Measurements from ENCODE around the gene LEMD1.
A peak's percentile ranks its signal among the peaks of the same experiment; 100 is the strongest.

Gene LEMD1

DNA sequence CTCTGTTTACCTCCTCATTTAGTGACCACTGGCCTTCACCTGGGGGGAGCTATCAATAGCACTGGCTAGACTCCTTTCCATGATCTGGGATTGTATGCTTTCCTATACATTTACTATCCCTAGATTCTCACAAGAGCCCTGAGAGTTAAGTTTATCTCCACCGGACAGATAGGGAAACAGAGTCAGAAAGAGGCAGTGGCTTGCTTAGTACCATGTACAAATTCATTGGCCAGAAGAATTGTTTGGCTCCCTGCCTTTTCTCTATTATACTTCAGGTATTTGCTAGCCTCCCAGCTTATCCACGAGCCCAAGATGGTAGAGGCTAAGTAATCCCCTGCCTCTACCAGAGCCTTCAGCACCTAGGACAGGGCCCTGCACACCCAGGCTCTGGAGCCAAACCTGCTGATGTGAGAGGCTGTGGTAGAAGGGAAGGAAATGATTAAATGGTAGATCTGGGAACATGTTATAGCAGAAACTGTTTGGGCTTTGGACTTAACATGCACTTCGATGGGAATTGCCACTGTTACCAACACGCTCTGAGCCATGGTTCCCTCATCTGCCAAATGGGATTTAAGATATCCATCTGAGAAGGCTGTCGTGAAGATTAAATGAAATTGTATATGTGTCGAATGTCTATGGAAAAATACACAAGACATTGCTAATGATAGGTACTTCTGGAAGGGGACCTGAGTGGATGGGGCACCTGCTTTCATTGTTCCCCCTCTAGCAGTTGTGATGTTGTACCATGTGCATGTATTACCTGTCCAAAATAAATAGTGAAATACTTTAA is 37.1 kb upstream of the LEMD1 start:
- Histone ChIP-seq H2AK5ac (ENCODE audit: low read length) (no peak overlapping the region), H3K9me3 (ENCODE audit: insufficient read depth, low read depth, low read length) (no peaks in the 10 kb centered on the region), H2BK120ac (ENCODE audit: insufficient read depth, low read length, poor library complexity) (no peak overlapping the region), H2BK12ac (ENCODE audit: low read length) (no peak overlapping the region), H4K8ac (ENCODE audit: low read depth, low read length) (no peak overlapping the region), H3K4me2 (ENCODE audit: low read length) (no peak overlapping the region), H3K79me2 (ENCODE audit: control insufficient read depth, insufficient read depth, low read length, poor library complexity) (no peaks in the 10 kb centered on the region), H2AFZ (ENCODE audit: insufficient read depth, low read length, poor library complexity) (no peak overlapping the region), H2BK5ac (ENCODE audit: low read depth, low read length, poor library complexity) (no peak overlapping the region), H3K4me3 (ENCODE audit: low read depth, low read length) (no peak overlapping the region), H3K23ac (ENCODE audit: low read length) (no peak overlapping the region), H3K14ac (ENCODE audit: low read length) (no peak overlapping the region), H3K36me3 (ENCODE audit: control insufficient read depth in 1 of 2, insufficient read depth in 2 of 2, low read length in 2 of 2) (no peaks in the 10 kb centered on the region), H3K4ac (ENCODE audit: low read depth, low read length) (no peak overlapping the region), H3K18ac (ENCODE audit: low read length) (no peak overlapping the region), H4K91ac (ENCODE audit: low read depth, low read length) (no peak overlapping the region), H4K12ac (ENCODE audit: low read depth, low read length) (no peak overlapping the region), H3K27ac (ENCODE audit: low read depth, low read length) (no peak overlapping the region), H3K9ac (ENCODE audit: low read length) (no peak overlapping the region), H3K27me3 (ENCODE audit: insufficient read depth, low read length) (peaks cover 18% of the 10 kb centered on the region), H3K79me1 (ENCODE audit: low read length) (no peaks in the 10 kb centered on the region), H3K4me1 (ENCODE audit: control insufficient read depth in 1 of 2, insufficient read depth in 2 of 2, low read length in 2 of 2) (peaks cover 10 to 17% of the 10 kb centered on the region in 2 experiments)
- WGBS (ENCODE audit: extremely low coverage, insufficient coverage, insufficient read length) = no CpG with 5 or more reads among the region's 6 CpGs
- peak; percentile 24 to 64 for DNase-seq

DNA sequence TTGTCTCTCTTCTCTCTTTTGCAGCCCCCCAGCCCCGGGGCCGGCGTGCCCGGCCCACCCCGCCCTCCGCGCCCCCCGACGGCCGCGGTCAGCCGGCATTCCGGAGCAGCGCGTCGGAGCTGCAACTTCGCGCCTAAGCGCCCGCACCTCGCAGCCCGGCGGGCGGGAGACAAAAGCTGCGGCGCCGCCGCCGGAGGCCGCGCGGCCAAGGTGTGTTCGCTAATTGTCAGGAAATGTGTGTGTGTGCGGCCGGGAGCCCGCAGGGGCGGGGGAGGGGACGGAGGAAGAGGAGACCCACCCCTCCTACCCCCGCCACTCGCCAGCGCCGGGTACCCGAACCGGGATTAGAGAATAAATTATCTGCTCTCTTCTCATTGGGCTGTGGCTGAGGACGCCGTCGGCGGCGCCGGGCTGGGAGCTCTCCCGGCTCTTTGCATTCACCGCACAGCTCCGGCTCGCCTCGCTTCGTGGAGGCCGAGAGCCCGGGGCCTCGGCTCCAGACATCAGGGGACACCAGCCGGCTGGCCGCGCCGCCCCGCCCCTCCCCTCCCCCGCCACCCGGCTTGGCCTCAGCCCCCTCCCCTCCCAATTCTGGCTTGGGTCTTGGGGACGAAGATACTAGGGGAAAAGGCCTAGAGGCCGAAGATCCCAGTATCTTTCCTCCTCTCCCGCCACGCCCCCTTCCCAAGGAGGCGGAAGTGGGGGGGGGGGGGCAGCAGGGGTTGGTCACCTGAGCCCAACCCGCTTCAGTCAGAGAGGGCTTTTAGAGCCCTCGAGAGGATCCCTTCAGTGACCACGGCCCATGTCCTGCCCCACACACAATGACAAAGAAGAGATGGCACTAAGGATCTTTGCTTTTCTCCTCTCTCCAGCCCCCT is 35.3 kb upstream of the LEMD1 start:
- H3K9me3 ChIP-seq (ENCODE audit: insufficient read depth, low read depth, low read length) = no peaks in the 10 kb centered on the region
- peak overlapping the region; percentile 13 for H3K4me3 ChIP-seq (ENCODE audit: low read depth, low read length)
- no peaks in the 10 kb centered on the region for H3K36me3 ChIP-seq (ENCODE audit: control insufficient read depth in 1 of 2, insufficient read depth in 2 of 2, low read length in 2 of 2)
- H3K4me1 ChIP-seq (ENCODE audit: control insufficient read depth in 1 of 2, insufficient read depth in 2 of 2, low read length in 2 of 2) = peaks cover 10 to 18% of the 10 kb centered on the region in 2 experiments
- H4K8ac ChIP-seq (ENCODE audit: low read depth, low read length) = no peak overlapping the region
- no peaks in the 10 kb centered on the region for H3K79me1 ChIP-seq (ENCODE audit: low read length)
- H3K4ac ChIP-seq (ENCODE audit: low read depth, low read length) = no peak overlapping the region
- no peak overlapping the region for H2AFZ ChIP-seq (ENCODE audit: insufficient read depth, low read length, poor library complexity)
- no peak overlapping the region for H2BK5ac ChIP-seq (ENCODE audit: low read depth, low read length, poor library complexity)
- no peak overlapping the region for H3K27ac ChIP-seq (ENCODE audit: low read depth, low read length)
- no peak overlapping the region for H4K12ac ChIP-seq (ENCODE audit: low read depth, low read length)
- H3K18ac ChIP-seq (ENCODE audit: low read length) = no peak overlapping the region
- WGBS (ENCODE audit: extremely low coverage, insufficient coverage, insufficient read length) = no CpG with 5 or more reads among the region's 74 CpGs
- no peak overlapping the region for H4K91ac ChIP-seq (ENCODE audit: low read depth, low read length)
- no peak overlapping the region for H2BK12ac ChIP-seq (ENCODE audit: low read length)
- no peak overlapping the region for H3K23ac ChIP-seq (ENCODE audit: low read length)
- H3K79me2 ChIP-seq (ENCODE audit: control insufficient read depth, insufficient read depth, low read length, poor library complexity) = no peaks in the 10 kb centered on the region
- DNase-seq = peak in 1 of 2 donors; percentile 40
- peak overlapping the region; percentile 83 for H3K4me2 ChIP-seq (ENCODE audit: low read length)
- H2AK5ac ChIP-seq (ENCODE audit: low read length) = no peak overlapping the region
- peaks cover 18% of the 10 kb centered on the region for H3K27me3 ChIP-seq (ENCODE audit: insufficient read depth, low read length)
- H3K14ac ChIP-seq (ENCODE audit: low read length) = no peak overlapping the region
- H3K9ac ChIP-seq (ENCODE audit: low read length) = no peak overlapping the region
- no peak overlapping the region for H2BK120ac ChIP-seq (ENCODE audit: insufficient read depth, low read length, poor library complexity)

- H4K8ac ChIP-seq (ENCODE audit: low read depth, low read length) = peak overlapping the region; percentile 4
- H4K91ac ChIP-seq (ENCODE audit: low read depth, low read length) = no peak overlapping the region
- H3K4me1 ChIP-seq (ENCODE audit: control insufficient read depth in 1 of 2, insufficient read depth in 2 of 2, low read length in 2 of 2) = peaks cover 11 to 18% of the 10 kb centered on the region in 2 experiments
- H2BK5ac ChIP-seq (ENCODE audit: low read depth, low read length, poor library complexity) = no peak overlapping the region
- H3K27me3 ChIP-seq (ENCODE audit: insufficient read depth, low read length) = peaks cover 18% of the 10 kb centered on the region
- no peak overlapping the region for H4K12ac ChIP-seq (ENCODE audit: low read depth, low read length)
- H3K4me3 ChIP-seq (ENCODE audit: low read depth, low read length) = peak overlapping the region; percentile 53
- no peak overlapping the region for H2BK120ac ChIP-seq (ENCODE audit: insufficient read depth, low read length, poor library complexity)
- H3K4me2 ChIP-seq (ENCODE audit: low read length) = peak overlapping the region; percentile 83
- H3K4ac ChIP-seq (ENCODE audit: low read depth, low read length) = no peak overlapping the region
- H3K27ac ChIP-seq (ENCODE audit: low read depth, low read length) = no peak overlapping the region
- no peak overlapping the region for H3K9ac ChIP-seq (ENCODE audit: low read length)
- no peaks in the 10 kb centered on the region for H3K36me3 ChIP-seq (ENCODE audit: control insufficient read depth in 1 of 2, insufficient read depth in 2 of 2, low read length in 2 of 2)
- peak overlapping the region; percentile 15 for H2BK12ac ChIP-seq (ENCODE audit: low read length)
- no peak overlapping the region for H2AK5ac ChIP-seq (ENCODE audit: low read length)
- no peak overlapping the region for H3K14ac ChIP-seq (ENCODE audit: low read length)
- no peaks in the 10 kb centered on the region for H3K9me3 ChIP-seq (ENCODE audit: insufficient read depth, low read depth, low read length)
- H3K18ac ChIP-seq (ENCODE audit: low read length) = no peak overlapping the region
- no peak overlapping the region for H3K23ac ChIP-seq (ENCODE audit: low read length)
- no CpG with 5 or more reads among the region's 47 CpGs for WGBS (ENCODE audit: extremely low coverage, insufficient coverage, insufficient read length)
- peaks cover under 1% of the 10 kb centered on the region for H3K79me1 ChIP-seq (ENCODE audit: low read length)
- no peaks in the 10 kb centered on the region for H3K79me2 ChIP-seq (ENCODE audit: control insufficient read depth, insufficient read depth, low read length, poor library complexity)
- H2AFZ ChIP-seq (ENCODE audit: insufficient read depth, low read length, poor library complexity) = peak overlapping the region; percentile 72
- DNase-seq = no peak
These were observed 34.6 kb upstream of the LEMD1 start for GRCh38 chr1:205456383-205456867.

- WGBS (ENCODE audit: extremely low coverage, insufficient coverage, insufficient read length) = no CpG with 5 or more reads among the region's 53 CpGs
- Histone ChIP-seq H2AFZ (ENCODE audit: insufficient read depth, low read length, poor library complexity) (peak within 1 kb of the TSS; percentile 72), H4K8ac (ENCODE audit: low read depth, low read length) (peak within 1 kb of the TSS; percentile 4), H3K9ac (ENCODE audit: low read length) (peak within 1 kb of the TSS; percentile 22), H3K4me2 (ENCODE audit: low read length) (peak within 1 kb of the TSS; percentile 83), H2BK12ac (ENCODE audit: low read length) (peak within 1 kb of the TSS; percentile 15), H2BK120ac (ENCODE audit: insufficient read depth, low read length, poor library complexity) (no peak within 1 kb of the TSS), H3K9me3 (ENCODE audit: insufficient read depth, low read depth, low read length) (no peaks in the 10 kb centered on the region), H4K12ac (ENCODE audit: low read depth, low read length) (no peak within 1 kb of the TSS), H3K27me3 (ENCODE audit: insufficient read depth, low read length) (peaks cover 18% of the 10 kb centered on the region), H3K4me3 (ENCODE audit: low read depth, low read length) (peak within 1 kb of the TSS; percentile 53), H3K79me2 (ENCODE audit: control insufficient read depth, insufficient read depth, low read length, poor library complexity) (peaks cover under 1% of the 10 kb centered on the region), H3K4me1 (ENCODE audit: control insufficient read depth in 1 of 2, insufficient read depth in 2 of 2, low read length in 2 of 2) (peaks cover 17 to 25% of the 10 kb centered on the region in 2 experiments), H3K79me1 (ENCODE audit: low read length) (peaks cover 6% of the 10 kb centered on the region), H3K23ac (ENCODE audit: low read length) (no peak within 1 kb of the TSS), H2BK5ac (ENCODE audit: low read depth, low read length, poor library complexity) (no peak within 1 kb of the TSS), H3K18ac (ENCODE audit: low read length) (no peak within 1 kb of the TSS), H3K36me3 (ENCODE audit: control insufficient read depth in 1 of 2, insufficient read depth in 2 of 2, low read length in 2 of 2) (no peaks in the 10 kb centered on the region), H4K91ac (ENCODE audit: low read depth, low read length) (no peak within 1 kb of the TSS), H3K4ac (ENCODE audit: low read depth, low read length) (no peak within 1 kb of the TSS), H3K27ac (ENCODE audit: low read depth, low read length) (no peak within 1 kb of the TSS), H3K14ac (ENCODE audit: low read length) (no peak within 1 kb of the TSS), H2AK5ac (ENCODE audit: low read length) (no peak within 1 kb of the TSS)
- no peak for DNase-seq
These were observed 33.9 kb upstream of the LEMD1 start, which contains the start of gene BLACAT1 for GRCh38 chr1:205455581-205456382. TSS of gene BLACAT1 (minus strand) at chr1:205456045.

Measured in trophoblast cell (in vitro differentiated cells and primary cell).